ENCODE measurements around the gene SLC26A9.

- TF ChIP-seq CTCF (conservative IDR thresholded peaks at IDR 0.05; ENCODE audit: low read depth, low read length) (no peak), EZH2 (IDR thresholded peaks at IDR 0.05; ENCODE audit: borderline replicate concordance, low read depth, low read length, poor library complexity, severe bottlenecking) (no peak)
Measured at GRCh38 chr1:205927247-205927646, 16.0 kb downstream of the SLC26A9 start.

Data from A673 (cell line).